Esophagus squamous epithelium (tissue), 4 donors: ENCODE data around the gene CROCC2.

ENCODE experiments used
- POLR2A ChIP-seq, 4 donors: fragments of 450-650 bp; IDR thresholded peaks; one replicate each; pipeline ENCODE4 v1.6.1; 2017; ENCODE audit warnings: antibody characterized with exemption in 4 of 4, mild to moderate bottlenecking in 4 of 4, moderate library complexity in 3 of 4
- TF ChIP-seq, protein P1 (sequence below), 6 experiments: fragments of 450-650 bp in 4 of 6; fragments of 200-600 bp in 2 of 6; sonication (generic) in 2 of 6; IDR thresholded peaks; one replicate each; pipeline ENCODE4 v1.5.1; 2016 to 2019; ENCODE audit warnings: antibody characterized with exemption in 6 of 6, mild to moderate bottlenecking in 4 of 6, moderate library complexity in 4 of 6

DNA sequence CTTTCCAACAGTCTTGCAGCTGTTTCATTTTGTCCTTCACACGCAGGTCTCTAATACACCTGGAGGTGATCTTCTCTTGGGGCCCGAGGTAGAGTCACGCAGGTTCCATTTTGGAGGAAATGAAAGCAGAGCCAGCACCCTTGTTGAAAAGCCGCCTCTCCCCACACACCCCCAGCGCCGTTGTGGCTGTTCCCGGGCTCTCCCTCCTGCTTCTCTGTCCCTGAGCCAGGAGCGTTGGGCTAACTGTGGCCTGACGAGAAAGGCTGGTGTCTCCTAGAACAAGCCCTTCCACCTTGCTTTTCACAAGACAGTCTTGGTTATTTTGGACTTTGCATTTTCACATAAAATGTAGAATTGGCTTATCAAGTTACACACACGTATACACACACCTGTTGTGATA lies 108.6 kb downstream of the CROCC2 start:
- TF ChIP-seq POLR2A (IDR thresholded peaks at IDR 0.05) = no peak
- TF ChIP-seq, protein P1, sequence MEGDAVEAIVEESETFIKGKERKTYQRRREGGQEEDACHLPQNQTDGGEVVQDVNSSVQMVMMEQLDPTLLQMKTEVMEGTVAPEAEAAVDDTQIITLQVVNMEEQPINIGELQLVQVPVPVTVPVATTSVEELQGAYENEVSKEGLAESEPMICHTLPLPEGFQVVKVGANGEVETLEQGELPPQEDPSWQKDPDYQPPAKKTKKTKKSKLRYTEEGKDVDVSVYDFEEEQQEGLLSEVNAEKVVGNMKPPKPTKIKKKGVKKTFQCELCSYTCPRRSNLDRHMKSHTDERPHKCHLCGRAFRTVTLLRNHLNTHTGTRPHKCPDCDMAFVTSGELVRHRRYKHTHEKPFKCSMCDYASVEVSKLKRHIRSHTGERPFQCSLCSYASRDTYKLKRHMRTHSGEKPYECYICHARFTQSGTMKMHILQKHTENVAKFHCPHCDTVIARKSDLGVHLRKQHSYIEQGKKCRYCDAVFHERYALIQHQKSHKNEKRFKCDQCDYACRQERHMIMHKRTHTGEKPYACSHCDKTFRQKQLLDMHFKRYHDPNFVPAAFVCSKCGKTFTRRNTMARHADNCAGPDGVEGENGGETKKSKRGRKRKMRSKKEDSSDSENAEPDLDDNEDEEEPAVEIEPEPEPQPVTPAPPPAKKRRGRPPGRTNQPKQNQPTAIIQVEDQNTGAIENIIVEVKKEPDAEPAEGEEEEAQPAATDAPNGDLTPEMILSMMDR (IDR thresholded peaks at IDR 0.05) = no peak
